NOMO-1 (cell line): ENCODE data around the gene IL1R1.

ENCODE experiments used
- DNase-seq, 2 experiments: peaks; one replicate each; lab custom pipeline; 2025; ENCODE audit not compliant: unreplicated experiment in 2 of 2; lab: John Stamatoyannopoulos, UW

The IL1R1 gene

GRCh38 chr2:102194609-102195268 is 52.2 kb downstream of the IL1R1 start:
- DNase-seq, result no peak

DNA sequence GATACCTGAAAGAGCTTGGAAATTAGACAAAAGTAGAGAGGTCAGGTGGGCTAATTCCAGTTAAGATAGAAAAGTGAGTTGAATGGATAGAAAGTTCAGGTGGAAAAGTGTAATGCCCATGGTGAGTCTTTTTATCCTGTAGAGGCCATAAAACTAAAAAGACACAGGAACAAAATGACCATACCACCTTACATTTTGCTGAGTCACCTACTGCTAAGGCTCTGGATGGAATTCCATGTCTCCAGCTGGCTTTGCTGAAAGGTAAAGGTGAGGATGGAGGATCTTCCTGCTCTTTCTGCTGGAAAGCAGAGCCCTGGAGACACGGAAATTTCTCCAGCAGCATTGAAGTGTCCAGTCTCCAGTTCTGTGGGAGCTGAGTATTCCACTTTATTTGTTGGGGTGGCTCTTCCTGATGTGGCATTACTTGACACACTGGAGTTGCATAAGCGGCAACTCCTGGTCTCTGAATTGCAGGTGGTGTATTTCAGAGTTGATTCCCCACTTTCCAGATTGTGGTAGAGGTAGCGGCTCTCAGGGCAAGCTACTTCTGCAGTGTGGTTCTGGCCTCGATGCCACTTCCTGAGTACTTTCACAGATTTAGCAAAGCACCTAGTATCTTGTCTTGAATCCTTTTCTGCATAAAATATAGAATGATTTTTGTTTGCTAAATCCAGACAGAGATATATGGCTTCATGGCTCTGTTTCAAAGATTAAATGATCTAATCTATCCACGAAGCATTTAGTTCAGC is 55.0 kb downstream of the IL1R1 start:
- no peak for DNase-seq

GRCh38 chr2:102200539-102200938 is 58.0 kb downstream of the IL1R1 start:
- no peak for DNase-seq

- DNase-seq, result no peak
Observed at GRCh38 chr2:102204638-102205037, 62.1 kb downstream of the IL1R1 start.

DNA sequence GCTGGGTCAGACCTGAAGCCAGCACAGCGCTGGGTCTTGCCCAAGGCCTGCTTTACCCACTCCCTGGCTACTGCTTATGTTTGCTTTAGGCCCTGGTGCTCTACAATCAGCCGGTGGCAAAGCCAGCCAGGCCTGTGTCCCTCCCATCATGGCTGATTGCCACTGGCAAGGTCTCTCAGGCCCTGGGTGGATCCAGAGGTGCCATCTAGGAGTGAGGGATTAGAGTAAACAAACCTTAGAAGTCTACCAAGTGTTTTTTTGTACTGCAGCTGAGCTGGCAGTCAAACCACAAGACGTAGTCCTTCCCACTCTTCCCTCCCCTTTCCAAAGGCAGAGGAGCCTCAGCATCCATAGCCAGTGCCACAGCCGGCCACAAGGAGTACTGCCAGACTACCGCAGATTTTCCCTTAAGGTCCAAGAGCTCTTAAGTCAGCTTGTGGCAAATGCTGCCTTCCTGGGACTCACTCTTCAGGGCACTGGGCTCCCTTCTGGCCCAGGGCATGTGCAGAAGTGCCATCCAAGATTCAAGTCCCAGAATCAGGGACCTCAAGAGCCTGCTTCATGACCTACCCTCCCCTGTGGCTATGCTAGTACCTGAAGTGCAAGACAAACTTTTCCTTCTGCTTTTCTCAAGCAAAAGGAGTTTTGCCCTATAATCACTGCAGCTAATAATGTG is 64.3 kb downstream of the IL1R1 start:
- DNase-seq, result no peak

DNA sequence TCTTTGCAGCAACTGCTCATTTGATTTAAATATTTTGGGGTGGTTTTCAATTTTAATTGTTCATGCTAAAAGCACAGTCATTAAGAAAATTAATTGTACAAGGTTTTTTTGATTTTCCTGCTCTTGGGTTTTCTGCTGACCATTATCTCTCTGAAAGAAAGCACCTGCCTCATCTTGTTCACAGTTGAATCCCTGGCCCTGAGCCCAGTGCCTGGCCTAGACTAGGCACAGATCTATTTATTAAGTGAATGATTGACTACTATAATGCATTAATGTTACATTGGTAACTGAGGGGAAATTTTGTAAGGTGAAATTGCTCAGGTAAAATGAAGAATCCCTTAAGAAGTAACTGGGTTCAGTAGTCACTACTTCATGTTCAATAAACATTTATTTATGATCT is 66.2 kb downstream of the IL1R1 start:
- DNase-seq, result no peak

DNA sequence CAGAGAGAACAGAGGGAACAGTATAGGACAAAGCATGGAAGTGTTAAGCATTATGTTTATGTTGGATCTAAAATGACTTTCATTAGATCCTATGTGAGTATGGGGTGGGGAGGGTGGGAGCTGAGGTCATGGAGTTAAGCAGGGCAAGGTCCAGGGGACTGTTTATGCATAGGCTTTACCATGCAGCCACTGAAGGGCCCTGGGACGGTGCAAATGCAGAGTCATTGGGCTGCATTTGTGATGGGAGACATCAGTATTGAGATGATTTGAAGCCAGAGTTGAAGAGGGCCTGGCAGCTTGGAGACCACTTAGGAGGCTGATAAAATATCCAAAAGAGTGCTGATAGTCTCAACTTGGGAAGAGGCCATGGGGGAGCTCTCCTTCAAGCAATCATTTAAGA is 66.9 kb downstream of the IL1R1 start:
- no peak for DNase-seq

DNA sequence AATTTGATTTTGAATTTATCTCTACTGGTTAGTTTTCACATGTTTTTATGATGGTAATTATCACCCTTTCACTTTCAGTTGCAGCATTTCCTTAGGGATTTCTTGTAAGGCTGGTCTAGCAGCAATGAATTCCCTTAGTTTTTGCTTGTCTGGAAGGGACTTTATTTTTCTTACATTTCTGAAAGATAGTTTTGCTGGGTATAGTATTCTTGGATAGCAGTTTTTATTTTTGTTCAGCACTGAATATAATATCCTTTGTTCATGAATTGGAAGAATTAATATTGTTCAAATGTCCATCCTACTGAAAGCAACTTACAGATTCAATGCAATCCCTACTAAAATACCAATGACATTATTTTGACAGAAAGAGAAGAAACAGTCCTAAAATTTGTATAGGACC is 74.5 kb downstream of the IL1R1 start:
- DNase-seq, result no peak

- peak; percentile 20 to 37 for DNase-seq
Observed at GRCh38 chr2:102224824-102225739, 82.5 kb downstream of the IL1R1 start.

DNA sequence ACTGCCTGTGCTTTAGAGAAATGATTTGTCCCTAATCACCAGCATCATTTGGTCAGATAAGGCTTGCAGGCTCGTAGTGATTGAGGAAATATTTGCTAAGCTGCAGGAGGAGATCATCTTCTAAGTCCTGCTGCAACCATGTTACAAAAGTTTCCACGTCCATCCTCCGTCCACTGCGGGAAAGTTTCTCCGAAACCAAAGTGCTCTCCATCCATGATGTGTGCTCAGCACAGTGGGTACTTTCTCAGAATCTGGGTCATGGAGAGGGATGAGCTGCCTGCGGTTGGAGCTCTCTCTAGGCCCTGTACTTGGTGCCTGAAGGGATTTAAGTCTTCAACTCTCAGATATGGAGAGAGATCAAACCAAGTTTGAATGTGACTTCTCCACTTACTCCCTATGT is 83.6 kb downstream of the IL1R1 start:
- DNase-seq, result no peak

- no peak for DNase-seq
Observed at GRCh38 chr2:102226612-102227391, 84.3 kb downstream of the IL1R1 start.

DNA sequence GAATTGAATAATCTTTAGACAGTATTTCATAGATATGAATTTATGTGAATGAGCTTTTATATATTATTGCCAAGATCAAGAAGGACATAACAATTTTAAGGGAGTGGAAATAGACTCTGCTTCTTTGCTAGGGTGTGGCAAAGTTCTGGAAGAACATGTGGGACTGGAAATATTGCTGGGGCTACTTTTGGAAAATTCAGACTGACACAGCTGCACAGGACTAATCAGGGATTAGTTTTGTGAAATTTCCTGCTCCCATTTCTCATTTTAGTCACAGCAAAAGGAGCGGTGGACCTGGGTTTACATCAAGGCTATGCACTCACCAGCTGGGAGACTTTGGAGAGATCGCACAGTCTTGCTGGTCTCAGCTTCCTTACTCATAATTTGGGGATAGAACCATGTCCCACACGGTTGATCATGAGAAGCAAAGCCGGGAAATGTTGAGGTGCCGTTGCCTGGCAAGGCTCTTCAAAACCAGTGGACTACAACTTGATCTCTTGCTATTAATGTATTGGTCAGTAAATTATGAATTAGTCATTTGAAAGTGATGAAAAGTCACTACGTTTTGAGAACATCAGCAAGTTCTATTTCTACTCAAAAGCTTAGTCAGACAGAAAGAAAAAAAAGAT is 86.7 kb downstream of the IL1R1 start:
- no peak for DNase-seq
